ENCODE measurements around the gene RNF4.
"Not testable (repeated sequence)": the region's sequence is repeated elsewhere in the genome, so short reads cannot be mapped to it uniquely, and the experiment has no call there.

The RNF4 gene, protein sequence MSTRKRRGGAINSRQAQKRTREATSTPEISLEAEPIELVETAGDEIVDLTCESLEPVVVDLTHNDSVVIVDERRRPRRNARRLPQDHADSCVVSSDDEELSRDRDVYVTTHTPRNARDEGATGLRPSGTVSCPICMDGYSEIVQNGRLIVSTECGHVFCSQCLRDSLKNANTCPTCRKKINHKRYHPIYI

DNA sequence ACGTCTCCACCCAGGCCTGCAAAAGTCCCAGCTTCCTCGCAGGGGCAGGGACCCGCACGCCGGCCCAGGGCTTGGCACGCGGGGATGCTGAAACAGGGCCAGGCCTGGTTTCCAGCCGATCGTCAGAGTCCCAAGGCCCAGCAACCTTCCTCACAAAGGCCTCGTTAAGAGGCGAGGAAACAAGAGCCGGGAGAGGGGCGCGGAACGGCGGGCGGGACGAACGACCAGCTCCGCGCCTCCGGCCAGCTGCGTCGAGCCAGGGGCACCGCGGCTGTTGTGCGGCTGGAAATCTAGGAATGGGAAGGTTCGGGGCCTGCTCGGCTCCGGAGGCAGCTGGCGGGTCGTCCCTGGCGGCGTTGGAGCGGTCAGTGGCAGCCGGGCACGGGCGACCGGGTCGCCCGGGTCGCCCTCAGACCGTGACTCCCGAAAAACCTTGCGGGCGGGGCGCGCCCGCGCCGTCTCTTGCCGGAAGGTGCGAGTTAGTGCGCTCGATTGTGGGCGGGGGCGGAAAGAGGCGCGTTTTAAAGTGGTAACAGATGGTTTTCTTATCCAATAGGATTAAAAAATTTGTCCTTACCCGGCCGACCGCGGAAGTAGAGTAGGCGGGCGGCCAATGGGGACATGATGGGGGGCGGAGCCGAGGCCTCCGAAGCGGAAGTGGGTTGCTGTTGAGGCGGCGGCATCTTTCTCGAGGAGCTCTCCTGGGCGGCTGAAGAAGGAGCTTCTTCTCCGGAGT, at the start of gene RNF4:
Gene RNF4, plus strand, starts transcription at position 651 of the 736 bp plus-strand sequence. CDS start 21,388 bp downstream, outside the sequence.
- in situ Hi-C loops (cut with MboI; ENCODE audit: low sequenced_read_pairs), result no loop called here

DNA sequence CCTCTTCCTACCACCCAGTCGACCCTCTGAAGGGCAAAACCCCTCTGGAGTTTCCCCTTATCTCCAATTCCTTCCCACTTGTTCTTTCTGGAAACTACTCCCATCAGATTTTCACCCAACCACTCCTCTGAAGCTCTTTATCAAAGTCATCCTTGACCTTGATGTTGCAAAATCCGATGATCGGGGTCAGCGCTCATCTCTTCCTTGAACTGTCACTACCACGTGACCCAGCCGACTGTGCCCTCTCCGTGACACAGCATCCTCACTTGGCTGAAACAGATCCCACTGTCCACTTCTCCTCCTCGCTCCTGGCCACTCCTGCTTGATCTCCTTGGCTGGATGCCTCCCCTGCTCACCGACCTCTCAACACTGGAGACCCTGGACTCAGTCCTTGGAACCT, 49.1 kb upstream of the RNF4 start:
- in situ Hi-C loops (cut with MboI; ENCODE audit: low sequenced_read_pairs), result no loop called here

DNA sequence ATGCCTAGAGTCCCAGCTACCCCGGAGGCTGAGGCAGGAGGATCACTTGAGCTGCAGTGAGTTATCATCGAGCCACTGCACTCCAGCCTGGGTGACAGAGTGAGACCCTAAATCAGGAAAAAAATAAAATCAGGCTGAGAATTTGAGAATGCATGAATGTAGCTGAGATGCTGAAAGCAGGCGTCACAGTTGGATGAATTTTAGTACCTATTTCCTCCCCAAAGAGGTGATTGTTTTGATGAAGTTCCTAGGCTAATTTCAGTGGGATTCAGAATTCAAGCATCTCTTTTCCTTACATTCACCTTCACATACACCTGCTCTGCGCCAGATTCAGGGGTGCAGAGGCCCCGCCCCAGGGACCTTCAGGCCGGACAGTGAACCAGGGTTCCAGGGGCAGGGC, 47.0 kb upstream of the RNF4 start:
- in situ Hi-C loops (cut with MboI; ENCODE audit: low sequenced_read_pairs), result no loop called here

DNA sequence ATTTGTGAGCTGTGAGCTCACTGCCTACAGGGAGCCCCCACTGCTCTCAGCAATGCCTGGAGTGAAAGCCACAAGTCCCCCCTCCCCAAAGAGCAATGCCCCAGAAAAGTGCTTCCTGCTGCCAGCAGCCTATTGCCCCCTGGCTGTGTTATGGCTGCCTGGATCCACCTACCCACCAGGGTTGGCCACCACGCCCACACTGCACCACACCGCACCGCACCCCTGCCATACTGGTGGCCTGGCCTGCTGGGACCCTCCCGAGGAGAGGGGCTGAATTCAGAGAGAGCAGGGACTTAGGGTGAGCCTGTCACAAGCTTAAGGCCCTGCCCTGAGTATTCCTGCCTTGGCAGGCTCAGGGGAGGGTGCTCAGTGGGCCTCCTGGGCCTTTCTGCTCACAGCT, 45.8 kb upstream of the RNF4 start:
- in situ Hi-C loops (cut with MboI; ENCODE audit: low sequenced_read_pairs), result no loop called here

DNA sequence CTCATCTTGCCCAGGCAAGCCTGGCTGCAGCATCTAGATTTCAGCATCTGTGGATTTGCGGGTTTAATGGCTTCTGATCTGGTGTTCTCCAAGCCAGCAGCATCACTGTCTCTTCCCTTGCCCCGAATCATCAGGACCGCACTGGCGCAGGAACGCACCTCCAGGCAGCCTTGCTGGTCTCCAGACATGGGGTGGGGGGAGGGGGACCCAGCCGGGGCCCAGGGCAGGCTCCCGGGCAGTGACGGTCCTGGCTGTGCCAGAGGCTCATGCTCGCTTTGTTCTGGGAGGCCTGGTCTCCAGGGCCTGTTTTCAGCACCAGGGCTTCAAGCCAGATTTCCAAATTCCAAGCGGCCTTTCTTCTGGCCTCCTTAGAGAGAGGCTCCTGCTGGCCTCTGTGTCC, 45.2 kb upstream of the RNF4 start:
- in situ Hi-C loops (cut with MboI; ENCODE audit: low sequenced_read_pairs), result no loop called here

DNA sequence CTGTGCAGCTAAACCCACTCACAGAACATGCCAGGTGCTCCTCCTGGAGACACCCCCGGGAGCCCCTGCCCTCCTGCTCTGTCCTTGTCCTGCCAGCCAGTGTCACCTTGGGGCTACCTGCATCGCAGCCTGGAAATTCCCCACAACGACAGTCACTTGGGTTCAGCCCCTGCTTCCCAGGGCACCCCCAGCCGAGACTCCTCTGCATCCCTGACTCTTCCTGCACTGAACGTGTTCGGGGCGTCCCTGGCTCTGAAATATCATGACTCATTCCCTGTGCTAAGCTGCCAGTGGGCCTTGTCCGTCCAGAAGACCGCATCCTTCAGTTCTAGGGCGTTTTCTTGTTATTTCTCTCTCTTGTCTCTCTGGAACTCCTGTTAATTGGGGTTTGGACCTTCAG, 44.3 kb upstream of the RNF4 start:
- in situ Hi-C loops (cut with MboI; ENCODE audit: low sequenced_read_pairs), result no loop called here

DNA sequence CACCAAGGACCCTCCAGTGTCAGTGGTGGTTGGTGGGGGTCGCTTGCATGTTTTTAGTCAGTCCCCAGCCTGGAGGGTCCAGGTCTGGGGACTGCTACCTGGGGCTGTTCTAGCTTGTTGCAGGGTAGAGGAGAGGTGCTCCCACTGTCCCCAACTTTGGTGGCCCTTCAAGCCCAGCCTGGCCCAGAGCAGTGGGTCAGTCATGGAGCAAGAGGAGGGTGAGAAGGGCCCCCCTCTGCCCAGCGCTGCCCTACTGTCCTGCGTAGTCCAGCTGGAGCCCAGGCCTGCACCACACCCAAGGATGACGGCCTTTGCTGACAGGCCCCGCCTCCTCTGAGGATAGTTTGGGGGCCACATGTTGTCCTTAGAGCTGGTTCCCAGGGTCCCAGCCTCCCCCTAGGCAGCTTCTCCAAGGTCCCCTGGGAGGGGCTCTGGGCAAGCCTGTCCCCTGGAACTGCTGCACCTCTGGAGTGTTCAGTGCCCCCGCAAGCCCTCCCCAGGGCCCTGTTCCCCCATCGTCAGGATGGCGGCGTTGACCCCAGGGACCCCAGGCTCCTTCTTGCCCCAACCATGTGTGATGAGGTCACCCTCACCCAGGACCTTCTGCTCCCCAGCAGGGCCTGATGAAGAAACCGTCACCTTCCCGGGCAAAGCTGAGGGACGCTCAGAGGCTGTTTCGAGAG, 43.4 kb upstream of the RNF4 start:
- in situ Hi-C loops (cut with MboI; ENCODE audit: low sequenced_read_pairs), result no loop called here

DNA sequence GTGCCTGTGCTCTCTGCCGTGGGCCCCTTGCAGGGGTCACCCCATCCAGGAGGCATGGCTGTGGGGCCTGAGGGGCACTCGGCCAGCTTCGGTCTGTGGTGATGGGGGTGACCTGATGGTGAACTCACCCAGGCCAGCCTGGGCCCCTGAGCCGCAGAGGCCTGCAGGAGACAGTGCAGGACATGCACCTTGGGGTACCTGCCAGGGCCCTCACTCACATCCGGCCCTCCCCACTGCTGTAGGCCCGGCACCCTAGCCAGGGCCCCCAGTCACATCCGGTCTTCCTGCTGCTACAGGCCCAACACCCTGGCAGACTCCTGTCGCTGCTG, 42.9 kb upstream of the RNF4 start:
- in situ Hi-C loops (cut with MboI; ENCODE audit: low sequenced_read_pairs), result no loop called here

DNA sequence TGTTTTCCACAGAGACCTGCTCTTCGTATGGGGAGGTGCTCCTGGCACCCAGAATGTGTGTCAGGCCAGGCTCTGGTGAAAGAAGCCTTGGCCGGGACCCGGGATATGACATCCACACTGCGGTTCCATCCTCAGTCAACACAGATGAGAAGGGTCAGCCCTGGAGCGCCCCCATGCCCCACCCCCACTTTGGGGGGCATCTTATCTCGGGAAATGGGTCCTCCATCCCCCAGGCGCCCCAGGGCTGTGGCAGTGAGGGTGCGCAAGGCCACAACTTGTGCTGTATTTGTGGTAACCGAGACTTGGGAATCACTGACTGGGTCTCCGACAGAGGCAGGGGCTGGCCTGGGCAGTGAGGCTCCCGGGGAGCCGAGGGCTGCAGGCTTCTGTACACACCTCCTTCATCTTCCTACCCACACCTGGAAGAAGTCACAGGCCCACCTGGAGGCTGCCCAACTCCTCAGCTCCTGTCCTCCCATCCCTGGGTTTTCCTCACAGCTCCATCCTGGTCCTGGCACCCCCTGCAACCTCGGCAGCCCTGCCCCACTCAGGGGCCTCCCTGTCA, 42.1 kb upstream of the RNF4 start:
- in situ Hi-C loops (cut with MboI; ENCODE audit: low sequenced_read_pairs), result no loop called here

DNA sequence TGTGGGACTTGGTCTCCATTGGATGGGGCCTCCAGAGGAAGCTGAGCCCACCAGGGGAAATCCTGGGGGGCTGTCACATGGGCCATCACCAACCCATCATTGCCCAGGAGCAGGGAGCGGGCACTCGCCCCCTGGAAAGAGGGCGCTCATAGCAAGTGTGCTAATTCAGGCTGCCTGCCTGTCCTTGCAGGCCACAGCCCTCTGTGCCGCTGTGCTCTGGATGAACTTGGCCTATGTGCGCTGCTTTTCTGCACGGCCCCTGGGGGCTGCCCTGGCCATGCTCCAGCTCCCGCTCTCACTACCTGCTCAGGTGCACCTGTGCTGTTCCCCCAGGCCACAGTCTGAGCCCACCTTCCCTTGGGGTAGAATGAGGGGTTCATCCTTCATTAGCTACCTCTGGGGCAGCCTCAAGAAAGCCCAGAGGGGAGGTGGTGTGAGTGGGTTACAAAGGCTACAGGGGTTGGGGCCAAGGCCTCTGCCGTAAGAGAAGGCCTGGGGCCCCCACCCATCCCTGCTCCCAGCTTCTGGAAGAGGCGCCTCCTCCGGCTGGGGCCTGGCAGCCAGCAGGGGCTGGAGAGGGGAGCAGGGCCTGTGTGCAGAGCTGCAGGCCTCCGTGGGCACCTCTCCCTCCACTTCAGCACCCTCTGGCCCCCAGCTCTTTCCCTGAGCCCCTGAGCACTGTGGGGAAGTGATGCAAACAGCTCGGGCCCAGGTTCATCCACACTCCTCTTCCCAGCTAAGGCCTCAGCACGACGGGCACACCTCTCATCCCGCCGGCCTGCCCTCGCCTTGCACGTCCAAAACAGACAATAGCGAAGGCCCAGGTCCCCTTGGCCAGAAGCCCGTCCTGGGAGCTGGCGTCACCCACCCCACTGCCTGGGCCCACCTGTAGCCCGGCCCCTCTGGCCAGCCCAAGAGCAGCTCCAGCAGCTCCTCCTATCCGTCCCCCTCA, 41.2 kb upstream of the RNF4 start:
- in situ Hi-C loops (cut with MboI; ENCODE audit: low sequenced_read_pairs), result no loop called here

DNA sequence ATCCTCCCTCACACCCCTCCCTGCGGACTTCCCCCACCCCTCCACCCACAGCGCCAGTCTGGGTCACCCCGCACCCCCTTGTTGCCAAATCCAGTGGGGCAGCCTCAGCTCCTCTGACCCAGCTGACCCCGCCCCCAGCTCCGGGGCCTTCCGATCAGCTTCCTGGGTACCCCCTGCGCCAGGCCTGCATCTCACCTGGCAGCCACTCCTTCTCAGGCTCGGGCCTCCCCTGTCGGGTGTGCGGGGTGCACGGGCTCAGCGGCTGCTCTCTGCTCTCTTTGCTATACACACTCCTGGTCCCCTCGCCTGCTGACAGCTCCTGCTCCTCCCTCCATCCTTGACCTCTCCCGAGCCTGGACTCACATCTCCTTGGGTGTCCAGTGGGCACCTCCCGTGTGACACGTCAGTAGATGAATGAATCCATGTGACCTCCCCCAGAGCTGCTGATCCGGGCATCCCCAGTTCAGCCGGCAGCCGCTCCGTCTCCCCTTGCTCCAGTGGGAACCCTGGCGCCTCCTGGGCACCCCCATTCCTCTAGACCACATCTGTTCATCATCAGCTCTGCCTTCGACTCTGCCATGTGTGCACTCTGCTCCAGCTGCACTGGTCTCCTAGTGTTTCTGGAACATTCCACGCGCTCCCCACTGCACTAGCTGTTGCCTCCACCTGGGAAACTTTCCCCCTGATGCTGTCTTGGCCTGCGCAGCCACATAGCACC, 40.3 kb upstream of the RNF4 start:
- in situ Hi-C loops (cut with MboI; ENCODE audit: low sequenced_read_pairs), result no loop called here

DNA sequence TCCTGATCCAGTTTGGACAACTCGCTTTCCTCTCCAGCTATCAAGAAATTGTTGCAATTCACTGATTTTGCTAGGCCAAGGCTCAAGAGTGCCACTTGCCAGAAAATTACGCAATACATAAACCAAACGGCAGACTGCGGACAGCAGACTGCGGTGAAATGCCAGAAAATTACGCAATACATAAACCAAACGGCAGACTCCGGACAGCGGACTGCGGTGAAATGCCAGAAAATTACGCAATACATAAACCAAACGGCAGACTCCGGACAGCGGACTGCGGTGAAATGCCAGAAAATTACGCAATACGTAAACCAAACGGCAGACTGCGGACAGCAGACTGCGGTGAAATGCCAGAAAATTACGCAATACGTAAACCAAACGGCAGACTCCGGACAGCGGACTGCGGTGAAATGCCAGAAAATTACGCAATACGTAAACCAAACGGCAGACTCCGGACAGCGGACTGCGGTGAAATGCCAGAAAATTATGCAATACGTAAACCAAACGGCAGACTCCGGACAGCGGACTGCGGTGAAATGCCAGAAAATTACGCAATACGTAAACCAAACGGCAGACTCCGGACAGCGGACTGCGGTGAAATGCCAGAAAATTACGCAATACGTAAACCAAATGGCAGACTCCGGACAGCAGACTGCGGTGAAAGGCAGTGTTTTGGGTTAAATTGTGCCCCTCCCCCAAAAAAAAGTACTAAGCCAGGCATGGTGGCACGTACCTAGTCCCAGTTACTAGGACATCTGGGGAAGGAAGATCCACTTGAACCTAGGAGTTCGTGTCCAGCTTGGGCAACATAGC, 38.8 kb upstream of the RNF4 start:
- in situ Hi-C loops (cut with MboI; ENCODE audit: low sequenced_read_pairs), result not testable (repeated sequence)

DNA sequence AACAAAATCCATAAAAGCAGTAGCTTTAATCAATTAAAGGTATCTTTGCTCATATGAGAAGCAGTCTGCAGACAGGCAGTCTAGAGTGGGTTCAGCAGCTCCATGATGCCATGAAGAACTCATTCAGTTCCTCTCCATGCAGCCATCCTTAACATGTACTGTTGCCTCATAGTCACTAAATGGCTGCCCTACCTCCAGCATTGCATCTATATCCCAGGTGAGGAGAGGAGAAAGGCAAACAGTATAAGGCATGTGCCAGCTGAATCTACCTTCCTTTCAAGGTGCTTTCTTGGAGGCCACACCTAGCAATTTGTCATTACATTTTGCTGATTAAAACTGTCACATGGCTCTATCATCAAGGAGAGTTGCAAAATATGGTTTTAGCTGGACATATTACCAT, 36.9 kb upstream of the RNF4 start:
- in situ Hi-C loops (cut with MboI; ENCODE audit: low sequenced_read_pairs), result no loop called here

DNA sequence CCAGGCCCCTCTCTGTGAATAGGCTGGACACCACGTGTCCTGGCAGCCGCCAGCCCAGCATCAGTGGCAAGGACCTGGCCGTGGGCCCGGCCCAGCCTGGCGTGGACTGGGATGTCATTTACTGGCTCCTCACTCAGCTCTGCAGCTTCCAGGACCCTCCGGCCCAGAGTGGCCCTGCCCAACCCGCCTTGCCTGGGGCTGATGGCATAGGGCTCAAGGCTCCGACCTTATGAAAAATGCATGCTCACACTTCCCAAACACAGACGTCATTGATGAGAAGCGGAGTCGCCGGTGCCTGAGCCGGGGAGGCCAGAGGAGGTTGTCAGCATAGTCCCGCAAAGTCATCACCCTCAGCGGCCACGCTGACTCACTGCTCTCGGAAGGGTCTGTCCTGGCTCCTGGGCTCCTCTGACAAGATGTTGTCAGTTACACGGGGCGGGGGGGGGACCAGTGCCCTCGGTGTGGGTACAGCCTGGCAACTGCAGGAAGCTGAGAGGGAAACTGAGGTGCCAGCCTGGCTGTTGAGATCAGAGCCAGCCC, 35.8 kb upstream of the RNF4 start:
- in situ Hi-C loops (cut with MboI; ENCODE audit: low sequenced_read_pairs), result no loop called here

DNA sequence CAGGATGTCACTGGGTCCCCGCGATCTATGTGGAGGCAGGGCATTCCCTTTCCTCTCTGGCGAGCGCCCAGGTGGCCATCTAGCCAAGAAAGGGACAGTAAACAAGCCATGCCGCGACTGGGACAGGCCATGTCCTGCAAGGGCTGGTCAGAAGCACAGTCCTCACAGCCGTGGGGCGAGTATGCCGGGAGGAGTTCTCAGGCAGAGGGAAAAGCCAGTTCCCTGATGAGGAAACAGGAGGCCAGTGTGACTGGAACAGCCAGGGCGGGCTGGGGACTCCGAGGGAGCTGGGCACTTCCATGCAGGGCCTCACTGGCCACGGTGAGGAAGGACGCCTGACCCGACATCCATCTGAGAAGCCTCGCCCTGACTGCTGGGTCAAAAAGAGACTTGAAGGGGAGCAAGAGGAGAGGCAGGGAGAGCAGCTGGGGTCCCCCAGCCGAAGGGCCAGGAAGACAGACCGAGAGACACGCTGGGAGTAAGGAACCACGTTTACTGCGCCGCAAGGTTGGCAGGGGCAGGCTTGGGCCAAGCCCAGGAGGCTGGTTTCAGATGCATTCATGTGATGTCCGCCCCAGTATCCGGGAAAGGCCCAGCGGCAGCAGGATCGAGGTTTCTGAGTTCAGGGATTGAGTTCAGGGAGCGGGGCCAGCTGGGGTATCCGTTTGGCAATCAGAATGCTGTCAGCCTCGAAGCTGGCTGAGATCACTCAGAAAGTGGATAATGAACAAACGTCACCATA, 35.1 kb upstream of the RNF4 start:
- in situ Hi-C loops (cut with MboI; ENCODE audit: low sequenced_read_pairs), result no loop called here

DNA sequence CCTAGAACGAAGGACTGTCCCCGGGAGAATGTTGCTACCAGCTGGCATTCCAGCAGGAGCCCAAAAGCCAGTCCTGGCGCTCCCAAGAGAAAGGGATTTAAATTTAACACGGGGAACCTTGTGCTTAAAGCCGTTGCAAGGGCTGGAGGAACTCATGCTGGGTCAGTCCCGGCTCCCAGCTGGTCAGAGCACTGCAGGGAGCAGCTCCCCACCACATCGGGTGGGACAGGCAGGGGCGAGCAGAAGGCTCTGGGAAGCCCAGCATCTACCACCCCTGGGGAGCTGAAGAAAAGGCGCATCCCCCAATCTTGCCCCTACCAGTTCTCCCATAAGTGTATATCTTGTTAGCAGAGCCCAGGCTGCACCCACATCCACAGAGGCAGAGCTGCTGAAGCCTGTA, 34.5 kb upstream of the RNF4 start:
- in situ Hi-C loops (cut with MboI; ENCODE audit: low sequenced_read_pairs), result no loop called here

DNA sequence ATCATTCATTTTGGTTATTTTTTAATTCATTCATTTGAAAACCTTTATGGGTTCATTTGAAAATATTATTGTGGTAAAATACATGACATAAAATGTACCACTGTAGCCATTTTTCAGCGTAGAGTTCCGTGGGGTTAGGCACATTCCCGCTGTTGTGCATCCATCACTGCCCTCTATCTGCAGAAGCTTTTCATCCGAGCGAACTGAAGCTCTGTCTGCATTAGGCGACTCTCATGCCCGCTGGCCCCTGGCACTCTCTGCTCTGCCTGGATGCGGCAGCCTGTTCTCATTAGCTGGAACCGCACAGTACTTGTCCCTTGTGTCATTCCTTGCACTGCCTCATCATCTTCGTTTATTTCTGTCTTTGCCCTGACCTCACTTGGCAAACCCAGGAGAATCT, 32.6 kb upstream of the RNF4 start:
- in situ Hi-C loops (cut with MboI; ENCODE audit: low sequenced_read_pairs), result no loop called here

DNA sequence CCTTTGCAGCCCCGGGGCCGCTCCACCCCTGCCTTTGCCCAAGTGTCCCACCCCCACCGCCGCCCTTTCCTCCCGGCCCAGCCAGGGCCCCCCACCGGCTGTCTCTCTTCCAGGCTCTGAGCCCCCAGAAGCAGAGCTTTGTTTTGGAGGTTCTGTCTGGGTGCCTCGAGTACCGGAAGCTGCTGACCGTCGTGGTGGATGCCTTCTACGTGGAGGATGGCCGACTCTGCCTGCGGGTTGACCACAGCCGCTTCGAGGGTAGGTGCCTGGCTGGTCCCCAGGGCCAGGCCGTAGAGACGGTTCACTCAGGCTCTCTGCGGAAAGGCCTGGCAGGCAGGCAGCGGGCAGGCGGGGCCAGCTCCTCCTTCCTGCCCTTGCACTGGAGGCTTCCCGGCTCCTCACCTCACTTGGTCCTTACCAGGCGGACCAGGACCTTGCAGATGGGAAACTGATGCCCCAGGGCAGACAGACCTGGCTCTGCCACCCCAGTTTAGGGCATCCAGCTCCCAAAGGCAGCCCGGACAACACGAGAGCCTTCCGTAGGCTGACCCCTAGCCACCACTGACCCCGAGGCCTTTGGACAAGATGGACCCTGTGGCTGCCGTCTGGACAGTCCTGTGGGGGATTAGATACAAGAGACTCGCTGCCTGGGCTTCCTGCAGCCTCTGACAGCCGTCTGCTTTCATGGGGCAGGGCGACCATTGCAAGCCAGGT, 32.0 kb upstream of the RNF4 start:
- in situ Hi-C loops (cut with MboI; ENCODE audit: low sequenced_read_pairs), result no loop called here

Measured in HL-60/S4 (cell line).